ENCODE data around the gene SPTLC2.

DNA sequence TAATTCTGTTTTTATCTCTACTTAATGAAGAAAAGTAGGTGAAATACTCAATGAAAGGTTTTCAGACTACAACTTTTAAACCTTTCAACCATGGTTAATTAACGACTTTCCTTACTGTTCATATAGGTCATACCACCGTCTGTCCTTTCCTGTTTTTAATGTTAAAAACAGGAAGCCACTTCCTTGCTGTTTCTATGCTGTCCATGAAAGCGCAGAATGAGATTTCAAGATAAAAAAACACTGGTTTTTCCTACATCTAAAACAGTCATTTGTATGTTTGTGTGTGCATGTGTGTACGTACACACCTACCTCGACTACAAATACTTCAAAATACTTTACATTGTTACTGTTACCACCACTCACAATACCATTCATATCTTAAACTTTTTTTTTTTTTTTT is 27.3 kb downstream of the SPTLC2 start:
- TF ChIP-seq, protein P1, sequence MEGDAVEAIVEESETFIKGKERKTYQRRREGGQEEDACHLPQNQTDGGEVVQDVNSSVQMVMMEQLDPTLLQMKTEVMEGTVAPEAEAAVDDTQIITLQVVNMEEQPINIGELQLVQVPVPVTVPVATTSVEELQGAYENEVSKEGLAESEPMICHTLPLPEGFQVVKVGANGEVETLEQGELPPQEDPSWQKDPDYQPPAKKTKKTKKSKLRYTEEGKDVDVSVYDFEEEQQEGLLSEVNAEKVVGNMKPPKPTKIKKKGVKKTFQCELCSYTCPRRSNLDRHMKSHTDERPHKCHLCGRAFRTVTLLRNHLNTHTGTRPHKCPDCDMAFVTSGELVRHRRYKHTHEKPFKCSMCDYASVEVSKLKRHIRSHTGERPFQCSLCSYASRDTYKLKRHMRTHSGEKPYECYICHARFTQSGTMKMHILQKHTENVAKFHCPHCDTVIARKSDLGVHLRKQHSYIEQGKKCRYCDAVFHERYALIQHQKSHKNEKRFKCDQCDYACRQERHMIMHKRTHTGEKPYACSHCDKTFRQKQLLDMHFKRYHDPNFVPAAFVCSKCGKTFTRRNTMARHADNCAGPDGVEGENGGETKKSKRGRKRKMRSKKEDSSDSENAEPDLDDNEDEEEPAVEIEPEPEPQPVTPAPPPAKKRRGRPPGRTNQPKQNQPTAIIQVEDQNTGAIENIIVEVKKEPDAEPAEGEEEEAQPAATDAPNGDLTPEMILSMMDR (conservative IDR thresholded peaks at IDR 0.05 in 1 of 2, IDR thresholded peaks at IDR 0.05 in 1 of 2; ENCODE audit: low read depth in 1 of 2, low read length in 2 of 2), result no peak
- no peak for TF ChIP-seq EZH2 (IDR thresholded peaks at IDR 0.05; ENCODE audit: low read length, missing control alignments)

Data from fibroblast of lung (primary cell).